ENCODE data around the gene DDX39B. TPM values are rescaled to one million over a fixed set of nuclear protein-coding genes. Genes with fewer than 3 reads are reported as not detected.

The DDX39B gene
- total and polyA plus RNA-seq, 9 of the 15 experiments (the other 6 are each of a cell fraction or from before 2014, with no cell fraction given) = 479 to 869 (median 592) TPM

DNA sequence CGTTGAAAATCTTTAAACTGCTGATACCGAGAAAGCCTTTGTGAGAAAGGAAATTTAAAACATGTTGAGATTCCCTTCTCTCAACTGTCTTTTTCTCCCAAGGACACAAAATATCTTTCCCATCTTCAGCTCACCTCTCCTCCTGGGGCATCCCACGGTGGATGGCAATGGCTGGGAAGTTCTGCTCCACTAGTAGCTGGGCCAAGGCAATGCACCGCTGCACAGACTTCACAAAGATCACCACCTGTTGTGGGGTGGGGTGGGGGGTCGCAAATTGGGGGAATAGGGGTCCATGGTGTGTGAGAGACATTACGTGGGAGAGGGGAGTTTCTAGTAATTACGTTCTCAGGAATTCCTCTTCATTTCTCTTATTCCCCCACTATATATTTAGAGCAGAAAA lies 10.6 kb downstream of the DDX39B start:
- DNase-seq (ENCODE audit: extremely low read depth in 1 of 4, low spot score in 3 of 4) = no peak
- Histone ChIP-seq H3K27me3 (ENCODE audit: control insufficient read depth in 2 of 2, insufficient read depth in 2 of 2, low read length in 2 of 2) (no peaks in the 10 kb centered on the region), H3K4me3 (no peak overlapping the region), H2AFZ (ENCODE audit: low read depth, low read length) (no peak overlapping the region), H3K79me2 (ENCODE audit: control insufficient read depth, insufficient read depth, low read length) (peaks cover 30% of the 10 kb centered on the region), H3K9me1 (ENCODE audit: control insufficient read depth, insufficient read depth, low read length) (peaks cover 6% of the 10 kb centered on the region), H4K20me1 (replicated peaks; ENCODE audit: control insufficient read depth, insufficient read depth, low read length) (peaks cover 36% of the 10 kb centered on the region), H3K9me3 (replicated peaks; ENCODE audit: control insufficient read depth, insufficient read depth, low read depth, low read length) (no peaks in the 10 kb centered on the region), H3K4me1 (replicated peaks in 1 of 2; ENCODE audit: control insufficient read depth in 2 of 2, insufficient read depth in 2 of 2, low read length in 2 of 2) (peaks cover 2 to 18% of the 10 kb centered on the region in 2 experiments), H3K27ac (ENCODE audit: extremely low read depth, low read depth, low read length) (no peak overlapping the region), H3K9ac (ENCODE audit: insufficient read depth in 1 of 2, low read depth in 2 of 2, low read length in 2 of 2) (no peak overlapping the region), H3K36me3 (ENCODE audit: control insufficient read depth, insufficient read depth, low read length) (peaks cover 67% of the 10 kb centered on the region), H3K4me2 (ENCODE audit: insufficient read depth, low read length) (no peak overlapping the region)
- no peak for FAIRE-seq
- in situ Hi-C loops (cut with MboI) (loop anchor here (5.0 to 25.0 kb wide), 2 partner anchors 34 to 1431 kb away; partner anchors contain the start of genes BRD2, HLA-DMA and MICB), intact Hi-C loops (cut with micrococcal nuclease) (no loop called here)
- no peak for ATAC-seq
- ChIA-PET CTCF (ENCODE audit: low intra/inter-chr PET ratio) (no interaction called here), POLR2A (interaction anchor here (0.6 to 6.3 kb wide), 18 partner anchors 7 to 1307 kb away, joined by 3 to 107 read pairs (median 5); partner anchors contain the start of genes DDX39B, NFKBIL1 and TAP2)
- WGBS (ENCODE audit: insufficient coverage, low coverage, missing lambda C conversion rate) = 91% methylated on average over 7 of the region's 7 CpGs
- no TSS peak for BruUV-seq (replicated peaks)
- TF ChIP-seq TBL1XR1 (IDR thresholded peaks at IDR 0.05; ENCODE audit: low read length in 2 of 2) = no peak
- peak; percentile 32; the same call in 1 of the 2 replicates for TF ChIP-seq RBFOX2 (IDR thresholded peaks at IDR 0.05; ENCODE audit: low read depth, low read length)
- TF ChIP-seq POLR2AphosphoS2 (IDR thresholded peaks at IDR 0.05; ENCODE audit: low read length) = 0 out of 2 replicates have a peak, but pooled peaks have one; percentile 27
- TF ChIP-seq MCM3 (IDR thresholded peaks at IDR 0.05) = no peak
- TF ChIP-seq DEAF1 (CRISPR knock-in tag; IDR thresholded peaks at IDR 0.05) = no peak
- peak; percentile 23; the same call in 1 of the 2 replicates for TF ChIP-seq POLR2A (conservative IDR thresholded peaks at IDR 0.05)
- no peak for TF ChIP-seq ZNF395 (CRISPR knock-in tag; IDR thresholded peaks at IDR 0.05)
- peak; percentile 22; the same call in 1 of the 2 replicates for TF ChIP-seq POLR2AphosphoS5 (IDR thresholded peaks at IDR 0.05; ENCODE audit: control insufficient read depth, insufficient read depth, low read depth, low read length)
- no peak for TF ChIP-seq SMAD1 (IDR thresholded peaks at IDR 0.05; ENCODE audit: low read depth, low read length, partially characterized antibody)
- no peak for TF ChIP-seq ATF3 (IDR thresholded peaks at IDR 0.05)
- TF ChIP-seq ATF3 (CRISPR knock-in tag; conservative IDR thresholded peaks at IDR 0.05) = no peak
- peak; percentile 29; the same call in 1 of the 2 replicates for TF ChIP-seq SUPT5H (IDR thresholded peaks at IDR 0.05)
- TF ChIP-seq ZKSCAN8 (CRISPR knock-in tag; IDR thresholded peaks at IDR 0.05) = no peak
- TF ChIP-seq PATZ1 (CRISPR knock-in tag; IDR thresholded peaks at IDR 0.05; ENCODE audit: borderline replicate concordance) = no peak
- TF ChIP-seq DIDO1 (tag; IDR thresholded peaks at IDR 0.05; ENCODE audit: low read depth) = no peak
- no peak for TF ChIP-seq PCBP1 (IDR thresholded peaks at IDR 0.05; ENCODE audit: low read depth, low read length, poor library complexity, severe bottlenecking)
- no peak for TF ChIP-seq PML (IDR thresholded peaks at IDR 0.05; ENCODE audit: low read length)
